Right lobe of liver (tissue), 6 donors: ENCODE results near the gene CAMP. TPM values are rescaled to one million over a fixed set of nuclear protein-coding genes. Genes with fewer than 3 reads are reported as not detected.

Experiments used
- ATAC-seq, 4 donors: fragments of 200-7000 bp; cut with Tn5 transposase; one replicate each; pipeline ENCODE4 v1.9.1; 2020; ENCODE audit warnings: mild to moderate bottlenecking in 4 of 4, moderate library complexity in 4 of 4
- DNase-seq, 3 donors: peaks; one replicate each; pipeline ENCODE4 v3.0.0-alpha.2; 2020
- H3K27ac ChIP-seq, 3 donors: fragments of 200-600 bp; one replicate each; pipeline ENCODE4 v1.8.0; 2022
- H3K27me3 ChIP-seq, 2 donors: fragments of 200-600 bp; one replicate each; pipeline ENCODE4 v1.8.0; 2022
- H3K36me3 ChIP-seq, 4 donors: fragments of 200-600 bp; sonication (generic) in 1 of 4; one replicate each; pipeline versions ENCODE4 v1.5.1 to v1.8.0; 2017 to 2022; ENCODE audit warnings: control low read depth in 1 of 4
- H3K4me1 ChIP-seq, 4 donors: fragments of 200-600 bp; sonication (generic) in 1 of 4; one replicate each; pipeline versions ENCODE4 v1.5.1 to v1.8.0; 2017 to 2022; ENCODE audit warnings: control low read depth in 1 of 4
- H3K4me3 ChIP-seq, 3 donors: fragments of 200-600 bp; one replicate each; pipeline ENCODE4 v1.8.0; 2022
- H3K9me3 ChIP-seq, 4 donors: fragments of 200-600 bp; sonication (generic) in 1 of 4; one replicate each; pipeline versions ENCODE4 v1.5.1 to v1.8.0; 2017 to 2022; ENCODE audit warnings: control low read depth in 1 of 4
- POLR2A ChIP-seq: fragments of 450-650 bp; IDR thresholded peaks from one replicate; pipeline ENCODE4 v1.6.1; 2017; ENCODE audit warnings: antibody characterized with exemption, mild to moderate bottlenecking
- WGBS: methylation state at CpG from one replicate; pipeline ENCODE4 v1.1.6; 2018; ENCODE audit warnings: low coverage, low lambda C conversion rate; ENCODE audit not compliant: insufficient coverage; ENCODE audit errors: missing lambda C conversion rate; 5-methylcytosine and 5-hydroxymethylcytosine counted together
- intact Hi-C, 2 donors: fragments of 100-400 bp; cut with DNase I; formaldehyde crosslinking; loops; one replicate each; pipeline versions ENCODE4 v1.11.2 to v1.14.1; 2022
- total RNA-seq, 6 experiments: library from RNA; depleted of rRNA in 2 of 6; stranded (reverse); fragments of >200 nt in 2 of 6; fragmentation: NEBNext Ultra II Directional in 3 of 6; extraction: Animal tissue kit (Norgen Biotek cat#: 25700) in 3 of 6; gene quantifications; one replicate each; pipeline versions ENCODE4 v1.1.0 to v1.2.4, GENCODE V29; 2016 to 2023
- TF ChIP-seq, protein P1 (sequence below), 4 donors: fragments of 200-600 bp in 3 of 4; fragments of 450-650 bp in 1 of 4; IDR thresholded peaks; one replicate each; pipeline versions ENCODE4 v1.5.1 to v1.8.0; 2016 to 2022; ENCODE audit warnings: antibody characterized with exemption in 4 of 4, mild to moderate bottlenecking in 2 of 4
- donor health status: DM: no; HTN: yes; CAD: no.
- donor health status: DM: no; HTN: no; CAD: no.
- donor health status: DM: no; HTN: no; CAD: no.
- donor health status: DM: no; HTN: yes; CAD: no.
- donor health status: DM: no; HTN: yes; CAD: no.

CAMP gene
- total RNA-seq, 6 experiments from 2014 or later = 0.46 to 0.50 TPM; not detected in 4

DNA sequence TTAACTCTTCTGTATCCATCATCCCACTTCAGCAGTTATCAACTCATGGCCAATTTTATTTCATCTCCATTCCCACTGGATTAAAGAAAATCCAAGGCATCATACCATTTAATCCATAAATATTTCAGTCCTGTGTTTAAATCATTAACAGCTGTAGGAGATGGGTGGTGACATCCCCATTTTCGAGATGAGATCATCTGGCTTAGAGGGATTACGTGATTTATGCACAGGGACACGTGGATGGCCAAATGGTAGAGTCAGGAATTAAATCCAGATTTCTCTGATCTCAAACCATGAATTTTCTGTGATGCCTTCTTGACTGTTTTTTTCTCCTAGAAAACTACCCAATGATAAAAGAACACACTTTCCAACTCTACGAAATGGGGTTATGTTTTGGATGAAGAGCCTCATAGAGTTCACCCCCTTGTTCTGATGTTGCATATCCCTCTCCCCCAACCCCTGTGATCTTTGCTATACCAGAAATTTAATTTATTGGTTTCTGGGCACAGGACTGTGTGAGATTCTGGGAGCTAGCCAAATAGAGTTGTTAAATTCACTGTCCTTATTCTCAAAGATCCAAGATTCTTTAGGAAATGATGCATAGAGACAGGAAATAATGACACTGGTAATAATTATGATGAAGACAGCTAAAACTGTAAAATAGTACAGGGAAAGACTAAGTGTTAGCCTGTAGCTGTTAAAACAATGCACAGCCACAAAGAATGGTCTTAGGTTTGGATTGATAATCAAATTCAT lies 25.0 kb downstream of the CAMP start:
- Histone ChIP-seq H3K27me3 (no peaks in the 10 kb centered on the region), H3K9me3 (no peaks in the 10 kb centered on the region), H3K36me3 (peaks cover 0 to 11% (median 0%) of the 10 kb centered on the region in 4 donors), H3K27ac (no peak overlapping the region), H3K4me1 (no peaks in the 10 kb centered on the region), H3K4me3 (no peak overlapping the region)
- DNase-seq = no peak
- ATAC-seq = no peak
- WGBS = 90% methylated on average over 4 of the region's 4 CpGs
- TF ChIP-seq, protein P1, sequence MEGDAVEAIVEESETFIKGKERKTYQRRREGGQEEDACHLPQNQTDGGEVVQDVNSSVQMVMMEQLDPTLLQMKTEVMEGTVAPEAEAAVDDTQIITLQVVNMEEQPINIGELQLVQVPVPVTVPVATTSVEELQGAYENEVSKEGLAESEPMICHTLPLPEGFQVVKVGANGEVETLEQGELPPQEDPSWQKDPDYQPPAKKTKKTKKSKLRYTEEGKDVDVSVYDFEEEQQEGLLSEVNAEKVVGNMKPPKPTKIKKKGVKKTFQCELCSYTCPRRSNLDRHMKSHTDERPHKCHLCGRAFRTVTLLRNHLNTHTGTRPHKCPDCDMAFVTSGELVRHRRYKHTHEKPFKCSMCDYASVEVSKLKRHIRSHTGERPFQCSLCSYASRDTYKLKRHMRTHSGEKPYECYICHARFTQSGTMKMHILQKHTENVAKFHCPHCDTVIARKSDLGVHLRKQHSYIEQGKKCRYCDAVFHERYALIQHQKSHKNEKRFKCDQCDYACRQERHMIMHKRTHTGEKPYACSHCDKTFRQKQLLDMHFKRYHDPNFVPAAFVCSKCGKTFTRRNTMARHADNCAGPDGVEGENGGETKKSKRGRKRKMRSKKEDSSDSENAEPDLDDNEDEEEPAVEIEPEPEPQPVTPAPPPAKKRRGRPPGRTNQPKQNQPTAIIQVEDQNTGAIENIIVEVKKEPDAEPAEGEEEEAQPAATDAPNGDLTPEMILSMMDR (IDR thresholded peaks at IDR 0.05) = no peak
- TF ChIP-seq POLR2A = no peak
- intact Hi-C loops = no loop called here

DNA sequence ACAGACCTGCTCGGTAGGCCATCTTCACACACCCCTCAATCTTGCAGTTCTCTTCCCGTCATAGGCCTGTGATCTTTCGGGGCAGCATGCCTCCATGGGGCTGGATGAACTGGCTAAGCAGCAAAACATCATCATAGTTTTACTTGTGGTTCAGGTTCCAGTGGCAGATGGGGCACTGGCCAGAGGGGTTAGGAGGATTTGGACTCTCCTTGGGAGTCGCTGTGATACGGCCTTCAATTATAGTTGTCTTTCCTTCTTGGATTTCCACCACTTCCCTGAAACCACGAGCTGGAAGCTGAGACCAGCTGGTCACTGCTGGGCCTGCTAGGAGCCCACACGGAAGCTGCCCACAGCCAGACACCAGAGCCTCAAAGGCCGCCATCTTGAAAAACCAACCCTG lies 33.3 kb downstream of the CAMP start:
- no CpG with 5 or more reads among the region's 8 CpGs for WGBS
- DNase-seq (no peak), ATAC-seq (no peak)
- H3K4me3 ChIP-seq = no peak overlapping the region
- H3K27me3 ChIP-seq = no peaks in the 10 kb centered on the region
- no peaks in the 10 kb centered on the region for H3K4me1 ChIP-seq
- H3K9me3 ChIP-seq = no peaks in the 10 kb centered on the region
- intact Hi-C loops = no loop called here
- H3K27ac ChIP-seq = no peak overlapping the region
- TF ChIP-seq, protein P1 (IDR thresholded peaks at IDR 0.05) = no peak
- peaks cover 0 to 5% (median 0%) of the 10 kb centered on the region in 4 donors for H3K36me3 ChIP-seq

DNA sequence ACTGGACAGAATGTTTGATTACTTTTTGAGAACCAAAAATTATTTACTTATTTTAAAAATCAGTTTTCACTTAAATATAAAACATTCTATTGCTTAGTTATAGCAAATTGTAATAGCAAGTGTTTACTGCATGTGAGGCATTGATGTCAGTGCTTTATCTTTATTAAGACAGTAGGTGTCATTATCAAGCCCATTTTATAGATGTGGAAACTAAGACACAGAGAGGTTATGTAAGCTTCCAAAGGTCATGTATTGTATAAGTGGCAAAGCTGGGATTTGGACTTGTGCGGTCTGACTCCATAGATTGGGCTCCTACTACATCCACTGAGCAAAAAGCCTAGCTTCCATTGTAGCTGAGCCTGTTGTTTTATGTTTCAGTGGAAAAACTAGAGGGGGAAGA lies 35.2 kb downstream of the CAMP start:
- no peak for ATAC-seq
- no peaks in the 10 kb centered on the region for H3K4me1 ChIP-seq
- no peak overlapping the region for H3K4me3 ChIP-seq
- H3K9me3 ChIP-seq = no peaks in the 10 kb centered on the region
- H3K27me3 ChIP-seq = no peaks in the 10 kb centered on the region
- no peak for TF ChIP-seq POLR2A
- TF ChIP-seq, protein P1 (IDR thresholded peaks at IDR 0.05) = no peak
- peaks cover 0 to 11% (median 0%) of the 10 kb centered on the region in 4 donors for H3K36me3 ChIP-seq
- intact Hi-C loops = no loop called here
- 100% methylated on average over 1 of the region's 1 CpG for WGBS
- H3K27ac ChIP-seq = no peak overlapping the region
- no peak for DNase-seq

DNA sequence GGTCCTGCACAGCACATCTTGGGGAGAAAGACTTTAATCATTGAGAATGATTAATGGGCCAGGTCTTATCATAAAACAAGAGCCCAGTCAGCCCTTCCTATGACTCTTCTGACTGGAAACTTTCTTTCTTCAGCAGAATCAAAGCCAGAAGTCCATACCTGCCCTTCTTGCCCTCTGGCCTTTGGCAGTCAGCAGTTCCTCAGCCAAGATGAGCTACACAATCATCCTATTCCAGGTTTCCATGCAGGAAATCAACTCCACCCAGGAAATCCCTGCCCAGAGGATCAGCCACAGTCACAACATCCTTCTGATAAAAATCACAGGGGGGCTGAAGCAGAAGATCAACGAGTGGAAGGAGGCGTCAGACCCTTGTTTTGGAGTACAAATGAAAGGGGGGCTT lies 44.5 kb downstream of the CAMP start:
- DNase-seq (no peak), ATAC-seq (no peak)
- 48% methylated on average over 2 of the region's 2 CpGs for WGBS
- H3K4me1 ChIP-seq = no peaks in the 10 kb centered on the region
- intact Hi-C loops = no loop called here
- no peaks in the 10 kb centered on the region for H3K36me3 ChIP-seq
- TF ChIP-seq, protein P1 (IDR thresholded peaks at IDR 0.05) = no peak
- no peak for TF ChIP-seq POLR2A
- H3K27ac ChIP-seq = no peak overlapping the region
- H3K4me3 ChIP-seq = no peak overlapping the region
- H3K27me3 ChIP-seq = no peaks in the 10 kb centered on the region
- no peaks in the 10 kb centered on the region for H3K9me3 ChIP-seq
